Colonic mucosa (tissue), 4 donors: ENCODE data around the gene ELL. TPM values are rescaled to one million over a fixed set of nuclear protein-coding genes. Genes with fewer than 3 reads are reported as not detected.

Experiments used
- DNase-seq: peaks from one replicate; pipeline ENCODE4 v3.0.0-alpha.2; 2020
- H3K27ac ChIP-seq: fragments of 200-600 bp; one replicate; pipeline ENCODE4 v1.8.0; 2021
- H3K27me3 ChIP-seq: fragments of 200-600 bp; one replicate; pipeline ENCODE4 v1.8.0; 2021
- H3K36me3 ChIP-seq: fragments of 200-600 bp; one replicate; pipeline ENCODE4 v1.8.0; 2021
- H3K4me1 ChIP-seq: fragments of 200-600 bp; one replicate; pipeline ENCODE4 v1.8.0; 2021; ENCODE audit warnings: mild to moderate bottlenecking
- H3K4me3 ChIP-seq: fragments of 200-600 bp; one replicate; pipeline ENCODE4 v1.8.0; 2021
- H3K9ac ChIP-seq, 2 donors: one replicate each; pipeline ENCODE4 v1.7.0; 2013; ENCODE audit warnings: control low read depth in 2 of 2, low read depth in 2 of 2, low read length in 2 of 2
- H3K9me3 ChIP-seq: fragments of 200-600 bp; one replicate; pipeline ENCODE4 v1.8.0; 2021
- CTCF ChIP-seq: fragments of 200-600 bp; IDR thresholded peaks from one replicate; pipeline ENCODE4 v1.8.0; 2022; ENCODE audit warnings: antibody characterized with exemption, mild to moderate bottlenecking
- intact Hi-C: fragments of 100-400 bp; cut with DNase I; formaldehyde crosslinking; loops from one replicate; pipeline ENCODE4 v1.14.1; 2022
- total RNA-seq, 2 donors: library from RNA; stranded (reverse); fragmentation: NEBNext Ultra II Directional in 1 of 2; extraction: Animal tissue kit (Norgen Biotek cat#: 25700) in 1 of 2; gene quantifications; one replicate each; pipeline ENCODE4 v1.2.1, GENCODE V29; 2021
- donor health status: healthy.
- donor health status: DM: no; HTN: no; CAD: no.
- donor health status: DM: no; HTN: no; CAD: no.

Gene ELL
- total RNA-seq, 2 donors from 2014 or later = 16.3 to 18.6 TPM

GRCh38 chr19:18456279-18456678 lies 65.6 kb downstream of the ELL start:
- H3K4me1 ChIP-seq = peaks cover 11% of the 10 kb centered on the region
- no peak overlapping the region for H3K4me3 ChIP-seq
- no peak for TF ChIP-seq CTCF
- intact Hi-C loops = loop anchor here (10.0 kb wide), 2 partner anchors 109 to 389 kb away; no protein-coding TSS in a partner anchor
- DNase-seq = no peak
- H3K9me3 ChIP-seq = no peaks in the 10 kb centered on the region
- H3K27me3 ChIP-seq = no peaks in the 10 kb centered on the region
- no peak overlapping the region for H3K9ac ChIP-seq
- H3K36me3 ChIP-seq = peaks cover 17% of the 10 kb centered on the region
- no peak overlapping the region for H3K27ac ChIP-seq

GRCh38 chr19:18453269-18454024 lies 68.4 kb downstream of the ELL start:
- Histone ChIP-seq H3K36me3 (peaks cover 13% of the 10 kb centered on the region), H3K9me3 (no peaks in the 10 kb centered on the region), H3K9ac (no peak overlapping the region), H3K27ac (no peak overlapping the region), H3K4me3 (no peak overlapping the region), H3K27me3 (no peaks in the 10 kb centered on the region), H3K4me1 (no peaks in the 10 kb centered on the region)
- no peak for TF ChIP-seq CTCF
- no peak for DNase-seq
- intact Hi-C loops = loop anchor here (10.0 kb wide), 2 partner anchors 111 to 391 kb away; no protein-coding TSS in a partner anchor

- TF ChIP-seq CTCF = no peak
- Histone ChIP-seq H3K4me3 (no peak overlapping the region), H3K36me3 (peaks cover 13% of the 10 kb centered on the region), H3K4me1 (no peaks in the 10 kb centered on the region), H3K9me3 (no peaks in the 10 kb centered on the region), H3K27me3 (no peaks in the 10 kb centered on the region), H3K27ac (no peak overlapping the region), H3K9ac (no peak overlapping the region)
- intact Hi-C loops = loop anchor here (10.0 kb wide), 2 partner anchors 112 to 392 kb away; no protein-coding TSS in a partner anchor
- DNase-seq = no peak
Measured at GRCh38 chr19:18452386-18452785, 69.5 kb downstream of the ELL start.

- Histone ChIP-seq H3K36me3 (peaks cover 13% of the 10 kb centered on the region), H3K9me3 (no peaks in the 10 kb centered on the region), H3K27ac (no peak overlapping the region), H3K4me1 (no peaks in the 10 kb centered on the region), H3K4me3 (no peak overlapping the region), H3K9ac (no peak overlapping the region), H3K27me3 (no peaks in the 10 kb centered on the region)
- intact Hi-C loops = loop anchor here (10.0 kb wide), 2 partner anchors 114 to 394 kb away; no protein-coding TSS in a partner anchor
- TF ChIP-seq CTCF = peak; percentile 99
- peak; percentile 90 for DNase-seq
Measured at GRCh38 chr19:18450931-18451836, 70.7 kb downstream of the ELL start.
